Measurements from ENCODE around the gene CFP. TPM values are rescaled to one million over a fixed set of nuclear protein-coding genes. Genes with fewer than 3 reads are reported as not detected.

The CFP gene
- total and polyA plus RNA-seq, 3 donors from 2014 or later, result 1.9 to 4.4 (median 2.8) TPM

DNA sequence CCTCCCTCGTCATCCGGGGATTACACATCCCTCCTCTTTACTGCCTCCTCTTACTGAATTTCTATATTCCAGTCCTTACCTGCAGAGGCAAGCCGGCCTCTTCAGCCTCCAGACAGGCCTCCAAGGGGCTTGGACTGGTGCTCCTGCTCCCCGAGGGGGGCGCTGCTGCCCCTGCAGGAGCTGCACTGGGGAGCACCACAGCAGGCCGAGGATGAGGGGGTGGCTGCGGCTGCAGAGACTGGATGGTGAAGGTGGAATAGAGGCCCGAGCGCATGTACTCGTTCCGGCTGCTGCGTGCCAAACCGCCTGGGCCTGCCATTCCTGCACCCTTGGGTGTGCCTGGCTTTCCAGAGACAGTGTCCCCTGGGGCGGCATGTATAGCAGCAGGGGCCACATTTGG, 9.1 kb upstream of the CFP start:
- Histone ChIP-seq H3K4me1 (no peaks in the 10 kb centered on the region), H3K9me3 (no peaks in the 10 kb centered on the region), H3K4me3 (no peak overlapping the region), H3K27ac (no peak overlapping the region), H3K27me3 (no peaks in the 10 kb centered on the region), H3K36me3 (ENCODE audit: low read depth, missing control alignments) (no peaks in the 10 kb centered on the region)
- intact Hi-C loops (cut with DNase I; ENCODE audit: low total_unique reads), result no loop called here
- no peak for DNase-seq
- WGBS, 2 donors, result 35 to 74% methylated on average over 2 to 4 of the region's 14 CpGs
- TF ChIP-seq POLR2A (IDR thresholded peaks at IDR 0.05), result no peak
- TF ChIP-seq CTCF (IDR thresholded peaks at IDR 0.05), result no peak

- H3K4me1 ChIP-seq, result no peaks in the 10 kb centered on the region
- no peak overlapping the region for H3K27ac ChIP-seq
- H3K4me3 ChIP-seq, result peak overlapping the region in 1 of 2 donors; percentile 10
- H3K9me3 ChIP-seq, result no peaks in the 10 kb centered on the region
- peak; percentile 76 for DNase-seq
- no peaks in the 10 kb centered on the region for H3K36me3 ChIP-seq (ENCODE audit: low read depth, missing control alignments)
- WGBS, 2 donors, result 33% methylated on average over 6 of the region's 31 CpGs; no CpG with 5 or more reads in 1 of the 2 donors
- intact Hi-C loops (cut with DNase I; ENCODE audit: low total_unique reads), result no loop called here
- no peaks in the 10 kb centered on the region for H3K27me3 ChIP-seq
- TF ChIP-seq CTCF (IDR thresholded peaks at IDR 0.05), result no peak
- TF ChIP-seq POLR2A (IDR thresholded peaks at IDR 0.05), result no peak
Measured at GRCh38 chrX:47637546-47638195, 7.9 kb upstream of the CFP start.

GRCh38 chrX:47634871-47635575, 5.3 kb upstream of the CFP start:
- no peak for DNase-seq
- Histone ChIP-seq H3K9me3 (no peaks in the 10 kb centered on the region), H3K36me3 (ENCODE audit: low read depth, missing control alignments) (no peaks in the 10 kb centered on the region), H3K27ac (no peak overlapping the region), H3K4me1 (no peaks in the 10 kb centered on the region), H3K4me3 (no peak overlapping the region), H3K27me3 (no peaks in the 10 kb centered on the region)
- TF ChIP-seq POLR2A (IDR thresholded peaks at IDR 0.05) (no peak), CTCF (IDR thresholded peaks at IDR 0.05) (no peak)
- 89 to 92% methylated on average over 15 to 16 of the region's 16 CpGs for WGBS, 2 donors
- intact Hi-C loops (cut with DNase I; ENCODE audit: low total_unique reads), result no loop called here

DNA sequence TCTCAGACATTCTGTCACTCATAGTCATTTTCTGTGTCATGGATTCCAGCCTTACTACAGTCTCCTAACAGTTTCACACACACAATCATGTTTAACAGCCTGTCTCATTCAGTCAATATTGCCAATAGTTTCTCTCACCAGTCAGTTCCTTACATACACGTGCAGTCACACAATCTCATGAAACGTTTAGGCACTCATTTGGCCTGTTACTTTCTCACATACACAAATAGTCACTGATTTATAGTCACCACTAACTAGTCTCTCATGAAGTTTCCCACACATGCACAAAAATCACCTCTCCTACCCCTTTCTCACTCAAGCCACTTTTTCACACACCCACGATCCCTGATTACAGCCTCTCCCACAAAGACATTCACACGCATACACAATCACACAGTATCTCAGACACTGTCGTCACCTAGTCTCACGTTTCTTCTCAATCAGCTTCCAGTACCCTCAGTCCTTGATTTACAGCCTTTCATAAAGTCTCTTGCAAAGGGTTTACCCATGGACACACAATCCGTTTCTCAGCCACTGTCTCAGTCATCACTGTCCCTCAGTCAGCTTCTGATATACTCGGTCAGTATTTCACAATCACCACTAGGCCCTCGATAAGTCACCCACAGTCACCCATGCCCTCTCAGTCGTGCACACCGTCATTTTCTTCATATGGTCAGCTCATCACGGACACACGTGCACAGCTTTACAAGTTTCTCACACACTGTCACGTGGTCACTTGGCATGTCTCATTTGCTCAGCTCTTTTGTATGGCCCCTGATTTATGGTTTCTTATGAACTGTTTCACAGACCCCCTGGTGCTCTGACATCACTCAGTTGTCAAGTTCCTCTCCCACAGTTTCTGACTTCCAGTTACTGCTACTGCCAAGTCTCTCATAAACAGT, 4.2 kb upstream of the CFP start:
- Histone ChIP-seq H3K36me3 (ENCODE audit: low read depth, missing control alignments) (no peaks in the 10 kb centered on the region), H3K9me3 (no peaks in the 10 kb centered on the region), H3K27ac (no peak overlapping the region), H3K4me1 (no peaks in the 10 kb centered on the region), H3K4me3 (no peak overlapping the region), H3K27me3 (no peaks in the 10 kb centered on the region)
- intact Hi-C loops (cut with DNase I; ENCODE audit: low total_unique reads), result no loop called here
- DNase-seq, result no peak
- WGBS, 2 donors, result 55 to 65% methylated on average over 10 to 14 of the region's 14 CpGs
- TF ChIP-seq CTCF (IDR thresholded peaks at IDR 0.05) (no peak), POLR2A (IDR thresholded peaks at IDR 0.05) (no peak)
